Epithelial cell of esophagus (primary cell): Measurements from ENCODE around the gene NCAPG.
A peak's percentile ranks its signal among the peaks of the same experiment; 100 is the strongest.
"Not testable (repeated sequence)": the region's sequence is repeated elsewhere in the genome, so short reads cannot be mapped to it uniquely, and the experiment has no call there.

ENCODE experiments used
- DNase-seq: peaks from one replicate; pipeline ENCODE4 v3.0.0; 2010; ENCODE audit warnings: low read depth
- H3K4me3 ChIP-seq: 2 replicates; pipeline ENCODE4 v1.5.1; 2011; ENCODE audit warnings: mild to moderate bottlenecking, low read length, control low read depth
- CTCF ChIP-seq: IDR thresholded peaks from 2 replicates; pipeline ENCODE4 v1.5.1; 2011; ENCODE audit warnings: low read depth, mild to moderate bottlenecking, low read length, control low read depth, inconsistent platforms; ENCODE audit not compliant: insufficient read depth; ENCODE audit errors: missing control alignments

Gene NCAPG

DNA sequence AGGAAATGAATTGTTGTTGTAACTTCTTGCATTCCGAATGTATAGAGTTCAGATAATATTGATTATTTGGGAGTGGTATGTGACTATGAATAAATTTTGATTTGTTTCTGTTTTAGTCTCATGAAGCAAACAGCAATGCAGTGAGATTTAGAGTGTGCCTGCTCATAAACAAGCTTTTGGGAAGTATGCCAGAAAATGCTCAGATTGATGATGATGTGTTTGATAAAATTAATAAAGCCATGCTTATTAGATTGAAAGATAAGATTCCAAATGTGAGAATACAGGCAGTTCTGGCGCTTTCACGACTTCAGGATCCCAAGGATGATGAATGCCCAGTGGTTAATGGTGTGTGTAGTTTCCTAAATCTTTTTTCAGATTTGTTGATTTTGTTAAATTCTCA lies 2.0 kb downstream of the NCAPG start:
- no peak for TF ChIP-seq CTCF
- no peak for DNase-seq
- no peak overlapping the region for H3K4me3 ChIP-seq

GRCh38 chr4:17814140-17814539 lies 3.4 kb downstream of the NCAPG start:
- peak; percentile 42 for DNase-seq
- no peak for TF ChIP-seq CTCF

DNA sequence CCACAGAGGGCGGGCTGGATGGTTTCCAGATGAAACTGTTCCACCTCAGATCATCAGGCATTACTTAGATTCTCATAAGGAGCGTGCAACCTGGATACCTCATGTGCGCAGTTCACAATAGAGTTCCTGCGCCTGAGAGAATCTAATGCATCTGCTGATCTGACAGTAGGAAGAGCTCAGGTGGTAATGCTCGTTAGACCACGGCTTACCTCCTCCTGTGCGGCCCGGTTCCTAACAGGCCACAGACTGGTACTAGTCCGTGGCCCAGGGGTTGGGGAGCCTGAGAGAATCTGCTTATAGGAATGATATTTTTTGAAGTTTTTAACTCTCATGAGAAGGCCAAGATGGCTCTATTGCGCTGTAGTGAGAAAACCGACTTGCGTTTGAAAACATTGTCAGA lies 5.4 kb downstream of the NCAPG start:
- no peak for TF ChIP-seq CTCF
- DNase-seq, result no peak

More at GRCh38 chr4:17814140-17814539, 3.4 kb downstream of the NCAPG start:
- no peak overlapping the region for H3K4me3 ChIP-seq

DNA sequence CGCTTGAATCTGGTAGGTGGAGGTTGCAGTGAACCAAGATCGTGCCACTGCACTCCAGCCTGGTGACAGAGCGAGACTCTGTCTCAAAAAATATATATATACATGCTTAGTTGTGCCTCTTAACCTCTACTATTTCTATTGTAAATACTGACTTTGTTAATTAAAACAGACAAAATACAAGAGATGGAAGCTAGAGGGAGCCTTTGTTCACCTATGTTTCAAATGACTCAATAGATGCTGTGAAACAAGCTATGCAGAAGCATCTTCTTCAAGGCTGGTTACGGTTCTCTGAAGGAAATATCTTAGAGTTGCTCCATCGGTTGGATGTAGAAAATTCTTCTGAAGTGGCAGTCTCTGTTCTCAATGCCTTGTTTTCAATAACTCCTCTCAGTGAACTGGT lies 6.2 kb downstream of the NCAPG start:
- peak; percentile 70 for DNase-seq
- peak; percentile 56 for TF ChIP-seq CTCF
- H3K4me3 ChIP-seq, result no peak overlapping the region

More for the DNA sequence above, 5.4 kb downstream of the NCAPG start:
- no peak overlapping the region for H3K4me3 ChIP-seq

DNA sequence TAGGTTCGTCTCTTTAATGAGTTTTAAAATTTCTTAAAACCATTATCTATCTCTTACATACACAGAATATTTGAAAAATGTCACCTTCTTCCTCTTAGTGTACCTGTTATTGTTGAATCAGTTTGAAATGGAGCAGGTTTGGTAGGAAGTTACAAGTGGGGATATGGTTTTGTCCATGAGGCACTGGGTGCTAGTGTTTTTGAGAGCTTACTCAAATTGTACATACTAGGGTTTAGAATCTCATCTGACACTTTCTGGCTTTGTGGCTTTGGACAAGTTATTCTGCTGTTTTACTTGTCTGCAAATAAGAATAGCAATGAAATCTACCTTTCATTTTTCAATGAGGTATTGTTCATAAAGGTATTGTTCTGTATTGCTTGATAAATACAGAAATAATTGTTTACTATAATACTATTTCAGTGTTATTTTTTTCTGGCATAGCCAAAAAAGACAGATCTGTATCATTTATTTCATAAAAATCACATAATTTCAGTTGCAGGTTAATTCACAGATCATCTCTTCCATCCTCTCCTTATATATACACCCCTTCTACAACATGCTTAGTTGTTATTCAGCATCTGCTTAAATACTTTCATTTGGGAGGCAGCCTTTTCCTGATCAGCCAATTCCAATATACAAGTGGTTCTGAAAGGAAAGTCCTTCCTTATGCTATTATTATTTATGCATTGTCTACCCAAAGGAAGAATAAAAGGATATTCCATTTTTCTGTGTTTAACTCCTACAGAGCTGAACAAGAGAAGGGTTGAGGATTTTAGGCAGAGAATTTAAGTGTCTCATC lies 13.3 kb downstream of the NCAPG start:
- TF ChIP-seq CTCF, result no peak
- DNase-seq, result no peak
- H3K4me3 ChIP-seq, result no peak overlapping the region

DNA sequence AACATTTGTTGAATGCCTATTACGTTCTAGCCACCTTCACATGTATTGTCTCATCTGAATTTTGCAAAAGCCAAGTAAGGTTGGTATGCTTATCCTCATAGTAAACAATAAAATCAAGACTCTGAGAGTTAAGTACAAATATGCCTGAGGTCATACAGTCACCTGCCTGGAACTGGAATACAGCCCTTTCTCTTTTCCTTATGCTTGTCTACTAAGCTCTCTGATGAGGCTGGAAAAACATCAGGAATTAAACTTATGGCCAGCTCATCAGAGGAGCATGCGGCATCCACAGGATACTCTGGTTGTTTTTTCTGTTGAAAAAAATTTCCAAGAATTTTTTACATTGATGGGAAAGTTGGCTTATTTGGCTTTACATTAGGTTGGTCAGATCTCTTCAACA lies 35.5 kb downstream of the NCAPG start:
- TF ChIP-seq CTCF, result no peak
- no peak overlapping the region for H3K4me3 ChIP-seq
- peak; percentile 58 for DNase-seq

- H3K4me3 ChIP-seq, result not testable (repeated sequence)
Measured at GRCh38 chr4:17850295-17850694, 39.5 kb downstream of the NCAPG start.

DNA sequence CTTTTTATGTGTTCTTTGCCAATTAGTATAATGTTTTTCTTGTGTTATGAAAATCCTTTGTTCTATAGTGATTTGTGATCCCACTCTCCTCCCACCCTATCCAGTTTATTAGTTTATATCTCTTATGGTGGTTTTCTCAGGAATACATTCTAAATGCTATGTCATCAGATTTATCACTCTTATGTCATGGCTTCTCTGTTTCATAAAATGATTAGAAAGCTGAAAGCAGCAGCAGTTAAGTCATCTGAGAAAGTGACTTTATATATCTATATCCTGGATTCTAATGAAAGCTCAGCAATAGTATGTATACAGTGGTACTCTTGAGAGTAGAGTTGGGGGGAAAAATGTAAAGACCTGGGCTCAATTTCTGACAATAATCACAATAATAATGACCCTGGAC lies 41.2 kb downstream of the NCAPG start:
- no peak overlapping the region for H3K4me3 ChIP-seq
- no peak for DNase-seq
- no peak for TF ChIP-seq CTCF

More at GRCh38 chr4:17850295-17850694, 39.5 kb downstream of the NCAPG start:
- DNase-seq, result not testable (repeated sequence)
